LNCaP clone FGC (cell line): ENCODE data around the gene GMPR.

Experiments
- DNase-seq: peaks from one replicate; pipeline ENCODE4 v3.0.0-alpha.2; 2011; ENCODE audit warnings: low read depth
- H3K4me3 ChIP-seq: 2 replicates; pipeline ENCODE4 v1.5.1; 2011; ENCODE audit warnings: mild to moderate bottlenecking, low read depth, low read length, control low read depth
- TF ChIP-seq, protein P1 (sequence below): IDR thresholded peaks from 2 replicates; pipeline ENCODE4 v1.5.1; 2012; ENCODE audit warnings: mild to moderate bottlenecking; ENCODE audit not compliant: control insufficient read depth, insufficient read depth; ENCODE audit errors: extremely low read depth

The GMPR gene

DNA sequence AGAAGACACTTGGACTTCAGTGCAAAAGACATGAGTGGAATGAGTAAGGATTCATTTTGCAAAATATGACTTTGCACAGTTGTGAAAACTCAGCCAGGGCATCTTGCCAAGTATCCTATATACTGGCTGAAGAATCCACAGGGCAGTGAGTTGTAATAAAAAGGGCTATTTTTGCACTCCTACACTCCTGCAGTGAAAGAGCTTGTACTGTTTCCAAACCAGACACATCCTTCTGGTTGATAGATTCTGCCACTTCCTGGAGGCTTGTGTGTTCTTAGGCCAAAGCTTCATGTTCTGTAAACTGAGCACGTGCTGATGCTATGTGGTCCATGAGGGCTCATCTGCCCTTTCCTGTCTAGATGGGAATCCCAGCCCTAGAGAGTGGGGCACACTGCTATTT lies 34.9 kb downstream of the GMPR start:
- TF ChIP-seq, protein P1, sequence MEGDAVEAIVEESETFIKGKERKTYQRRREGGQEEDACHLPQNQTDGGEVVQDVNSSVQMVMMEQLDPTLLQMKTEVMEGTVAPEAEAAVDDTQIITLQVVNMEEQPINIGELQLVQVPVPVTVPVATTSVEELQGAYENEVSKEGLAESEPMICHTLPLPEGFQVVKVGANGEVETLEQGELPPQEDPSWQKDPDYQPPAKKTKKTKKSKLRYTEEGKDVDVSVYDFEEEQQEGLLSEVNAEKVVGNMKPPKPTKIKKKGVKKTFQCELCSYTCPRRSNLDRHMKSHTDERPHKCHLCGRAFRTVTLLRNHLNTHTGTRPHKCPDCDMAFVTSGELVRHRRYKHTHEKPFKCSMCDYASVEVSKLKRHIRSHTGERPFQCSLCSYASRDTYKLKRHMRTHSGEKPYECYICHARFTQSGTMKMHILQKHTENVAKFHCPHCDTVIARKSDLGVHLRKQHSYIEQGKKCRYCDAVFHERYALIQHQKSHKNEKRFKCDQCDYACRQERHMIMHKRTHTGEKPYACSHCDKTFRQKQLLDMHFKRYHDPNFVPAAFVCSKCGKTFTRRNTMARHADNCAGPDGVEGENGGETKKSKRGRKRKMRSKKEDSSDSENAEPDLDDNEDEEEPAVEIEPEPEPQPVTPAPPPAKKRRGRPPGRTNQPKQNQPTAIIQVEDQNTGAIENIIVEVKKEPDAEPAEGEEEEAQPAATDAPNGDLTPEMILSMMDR = no peak

DNA sequence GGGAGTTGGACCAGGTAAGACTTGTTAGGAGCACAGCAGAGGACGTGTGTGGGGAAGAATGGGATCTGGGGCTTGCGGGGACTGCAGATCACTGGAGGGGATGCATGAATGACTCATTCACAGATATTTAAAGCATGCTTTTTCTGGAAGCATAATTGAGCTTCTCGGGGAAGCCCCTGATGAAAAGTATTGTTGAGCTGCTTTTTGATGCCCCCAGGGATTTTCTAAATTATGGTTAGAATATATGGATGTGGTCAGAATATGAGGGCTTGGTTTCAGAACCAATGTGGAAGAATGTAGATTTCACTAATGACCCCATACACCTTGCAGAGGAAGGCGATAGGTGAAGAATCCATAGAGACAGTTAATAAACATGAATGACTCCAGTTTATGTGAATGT lies 36.1 kb downstream of the GMPR start:
- no peak for DNase-seq
- no peak overlapping the region for H3K4me3 ChIP-seq
- TF ChIP-seq, protein P1 = no peak

More for the DNA sequence above, 34.9 kb downstream of the GMPR start:
- DNase-seq = no peak
- H3K4me3 ChIP-seq = no peak overlapping the region

DNA sequence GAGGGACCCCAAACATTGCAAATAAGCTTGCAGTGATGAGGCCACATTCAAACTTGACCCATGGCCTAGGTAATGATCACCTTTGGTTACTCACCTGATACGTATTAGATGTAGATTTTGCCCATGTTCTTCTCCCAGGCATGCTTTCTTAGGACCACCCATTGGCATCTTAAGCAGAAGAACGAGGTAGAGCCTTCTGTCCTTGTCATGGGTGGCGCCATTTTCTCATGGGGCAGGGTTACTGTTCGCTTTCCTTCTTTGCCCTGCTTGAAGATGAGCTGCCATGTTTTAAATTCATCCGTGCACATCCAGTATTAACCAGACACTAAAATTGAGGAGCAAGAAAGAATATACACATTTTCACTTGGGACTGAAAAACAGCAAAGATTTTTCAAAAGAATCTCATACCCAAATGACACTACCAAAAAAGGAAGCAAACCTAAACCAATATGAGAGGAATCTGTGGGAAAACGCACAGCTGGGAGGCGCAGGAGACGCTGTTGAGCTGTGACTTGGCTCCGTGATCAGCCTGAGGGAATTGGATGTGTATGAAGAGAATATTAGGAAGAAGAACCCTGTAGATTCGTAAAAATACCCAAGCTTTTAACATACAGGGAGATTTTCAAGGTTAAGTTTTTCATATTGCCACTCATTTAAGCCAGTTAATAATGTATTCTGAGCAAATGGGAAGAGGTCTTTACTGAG lies 36.6 kb downstream of the GMPR start:
- DNase-seq = no peak
- TF ChIP-seq, protein P1 = no peak
- H3K4me3 ChIP-seq = no peak overlapping the region

DNA sequence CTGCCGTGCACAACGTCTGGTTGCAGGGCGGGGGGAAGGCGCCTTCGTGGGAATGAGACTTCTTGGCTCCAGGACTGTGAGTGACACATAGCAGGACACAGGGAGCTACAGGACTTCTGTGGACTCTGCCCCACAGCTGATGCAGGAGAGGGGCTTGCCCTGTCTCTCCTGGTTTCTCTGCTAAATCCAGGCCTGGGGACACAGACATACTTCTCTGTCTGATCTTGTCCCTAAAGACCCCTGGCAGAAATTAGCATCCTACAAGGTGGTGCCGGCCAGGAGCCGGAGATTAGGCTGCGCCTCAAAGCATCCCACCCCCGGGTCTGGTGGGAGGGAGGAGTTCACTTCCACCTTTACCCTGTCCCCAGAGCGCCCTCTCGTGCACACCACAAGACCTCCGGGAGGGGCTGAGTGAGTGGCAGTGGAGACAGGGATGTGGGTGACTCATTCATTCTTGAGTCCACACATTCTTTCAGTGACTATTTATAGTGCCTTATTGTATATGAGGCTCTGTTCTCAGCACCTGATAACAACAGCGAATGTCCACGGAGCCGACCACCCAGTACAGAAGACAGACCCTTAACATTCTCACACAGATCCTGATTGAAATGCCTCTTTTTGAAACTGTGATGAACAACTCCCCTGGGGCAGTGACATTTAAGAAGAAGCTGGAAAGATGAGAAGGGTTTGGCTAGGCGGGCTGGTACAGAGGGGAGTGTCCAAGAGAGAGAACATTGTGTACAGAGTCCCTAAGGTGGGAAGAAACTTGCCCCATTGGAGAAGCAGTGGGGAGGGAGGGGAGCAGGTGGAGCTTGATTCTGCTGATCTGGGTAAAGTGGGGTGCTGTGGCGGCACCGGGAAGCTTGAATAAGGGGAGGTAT lies 39.0 kb downstream of the GMPR start:
- TF ChIP-seq, protein P1 = 0 out of 2 replicates have a peak, but pooled peaks have one; percentile 4
- DNase-seq = no peak
- H3K4me3 ChIP-seq = no peak overlapping the region

DNA sequence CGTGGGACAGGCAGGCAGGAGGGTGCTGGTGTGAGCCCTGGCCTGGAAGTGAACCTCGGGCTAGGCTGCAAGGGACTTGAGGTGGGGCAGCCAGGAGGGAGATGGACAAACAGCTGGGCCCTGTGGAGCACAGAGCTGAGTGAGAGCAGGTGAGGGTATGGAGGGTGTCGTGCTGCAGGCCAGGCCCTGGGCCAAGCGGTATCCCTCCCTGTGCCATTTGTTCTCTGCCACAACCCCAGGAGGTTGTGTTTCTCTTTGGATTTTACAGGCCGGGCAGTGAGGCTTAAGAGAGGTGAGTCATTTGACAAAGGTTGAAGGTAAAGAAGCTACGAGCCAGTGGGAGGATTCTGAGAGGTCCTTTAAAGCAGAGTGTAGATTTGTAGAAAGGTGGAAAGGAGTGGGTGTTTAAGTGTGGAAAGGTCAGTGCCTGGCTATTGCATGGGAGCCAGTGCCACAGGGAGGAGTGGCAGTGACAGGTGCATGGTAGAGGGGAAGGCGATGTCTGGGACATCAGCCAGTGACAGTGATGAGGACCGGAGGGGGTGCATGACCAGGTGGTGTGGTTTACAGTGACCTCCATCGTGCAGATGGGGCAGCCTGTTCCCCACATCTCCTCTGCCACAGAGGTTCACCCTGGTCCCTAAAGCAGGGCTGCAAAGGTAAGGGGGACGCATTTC lies 39.8 kb downstream of the GMPR start:
- no peak for DNase-seq
- TF ChIP-seq, protein P1 = no peak
- H3K4me3 ChIP-seq = no peak overlapping the region

DNA sequence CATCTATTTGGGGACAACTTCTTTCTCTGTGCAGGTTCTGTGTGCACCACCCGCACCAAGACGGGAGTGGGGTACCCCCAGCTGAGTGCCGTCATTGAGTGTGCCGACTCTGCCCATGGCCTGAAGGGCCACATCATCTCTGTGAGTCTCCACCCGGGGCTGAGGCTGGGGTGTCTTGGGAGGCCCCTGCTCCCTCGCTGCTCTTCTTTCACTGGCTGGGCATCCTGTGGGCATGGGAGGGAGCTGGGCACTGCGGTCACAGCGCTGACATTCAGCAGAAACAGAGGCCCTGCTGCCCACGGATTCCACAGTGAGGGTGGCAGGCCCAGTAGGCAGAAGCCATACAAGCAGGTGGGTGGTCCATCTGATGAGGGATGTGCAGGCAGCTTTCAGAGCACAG lies 40.4 kb downstream of the GMPR start:
- TF ChIP-seq, protein P1 = no peak
- no peak overlapping the region for H3K4me3 ChIP-seq
- no peak for DNase-seq
